Mammary epithelial cell (primary cell): ENCODE results near the gene TSGA10.

Source experiments
- CTCF ChIP-seq, 2 donors: IDR thresholded peaks in 1 of 2; conservative IDR thresholded peaks in 1 of 2; 2 replicates each; pipeline ENCODE4 v1.5.1; 2011 to 2012; ENCODE audit warnings: inconsistent platforms in 2 of 2, low read length in 2 of 2, mild to moderate bottlenecking in 2 of 2, control low read depth in 1 of 2, low read depth in 1 of 2; ENCODE audit not compliant: insufficient read depth in 1 of 2; ENCODE audit errors: extremely low read depth in 1 of 2
- EZH2 ChIP-seq: IDR thresholded peaks from 2 replicates; pipeline ENCODE4 v1.6.1; 2012; ENCODE audit warnings: low read length, inconsistent platforms, borderline replicate concordance

- no peak for TF ChIP-seq CTCF (conservative IDR thresholded peaks at IDR 0.05 in 1 of 2, IDR thresholded peaks at IDR 0.05 in 1 of 2; ENCODE audit: extremely low read depth in 1 of 2, insufficient read depth in 1 of 2, low read depth in 1 of 2, low read length in 2 of 2)
- no peak for TF ChIP-seq EZH2
Observed at GRCh38 chr2:99027856-99028255, 126.9 kb downstream of the TSGA10 start.
